ENCODE measurements around the gene RNGTT. TPM values are rescaled to one million over a fixed set of nuclear protein-coding genes. Genes with fewer than 3 reads are reported as not detected.

The RNGTT gene
- total and polyA plus RNA-seq, 10 of the 15 experiments (the other 5 are each of a cell fraction or from before 2014, with no cell fraction given) = 7.7 to 30.4 (median 22.2) TPM

DNA sequence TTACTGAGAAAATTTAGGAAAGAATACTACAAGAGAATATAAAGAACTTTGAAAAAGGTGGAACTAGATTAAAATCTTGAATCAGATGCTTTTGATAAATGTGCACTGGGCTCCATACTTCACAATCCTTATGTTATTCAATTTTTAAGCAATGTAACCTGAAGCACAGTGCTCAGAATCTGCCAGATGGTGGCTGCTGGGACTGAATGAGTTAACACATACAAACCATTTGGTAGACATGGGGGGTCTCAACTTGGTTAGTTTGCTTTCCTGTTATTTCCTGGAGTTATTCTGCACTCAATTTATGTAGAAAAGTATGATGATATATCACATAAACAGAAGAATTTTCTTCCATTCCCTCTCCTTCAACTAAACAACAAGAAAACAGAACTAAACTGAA lies 326.5 kb downstream of the RNGTT start:
- no peak overlapping the region for H3K4me3 ChIP-seq
- H2AFZ ChIP-seq (ENCODE audit: control insufficient read depth, low read depth, low read length) = no peak overlapping the region
- in situ Hi-C loops (cut with MboI) = no loop called here
- H3K27ac ChIP-seq (ENCODE audit: control insufficient read depth, insufficient read depth) = no peak overlapping the region
- TF ChIP-seq, protein P1, sequence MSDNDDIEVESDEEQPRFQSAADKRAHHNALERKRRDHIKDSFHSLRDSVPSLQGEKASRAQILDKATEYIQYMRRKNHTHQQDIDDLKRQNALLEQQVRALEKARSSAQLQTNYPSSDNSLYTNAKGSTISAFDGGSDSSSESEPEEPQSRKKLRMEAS (IDR thresholded peaks at IDR 0.05; ENCODE audit: low read depth, low read length) = no peak
- TF ChIP-seq SREBF2 (IDR thresholded peaks at IDR 0.05; ENCODE audit: low read length) (no peak), TAF1 (IDR thresholded peaks at IDR 0.05; ENCODE audit: borderline replicate concordance, low read depth, low read length) (no peak), YBX1 (IDR thresholded peaks at IDR 0.05) (no peak), ZNF207 (IDR thresholded peaks at IDR 0.05; ENCODE audit: borderline replicate concordance) (no peak)
- TF ChIP-seq, protein P2, sequence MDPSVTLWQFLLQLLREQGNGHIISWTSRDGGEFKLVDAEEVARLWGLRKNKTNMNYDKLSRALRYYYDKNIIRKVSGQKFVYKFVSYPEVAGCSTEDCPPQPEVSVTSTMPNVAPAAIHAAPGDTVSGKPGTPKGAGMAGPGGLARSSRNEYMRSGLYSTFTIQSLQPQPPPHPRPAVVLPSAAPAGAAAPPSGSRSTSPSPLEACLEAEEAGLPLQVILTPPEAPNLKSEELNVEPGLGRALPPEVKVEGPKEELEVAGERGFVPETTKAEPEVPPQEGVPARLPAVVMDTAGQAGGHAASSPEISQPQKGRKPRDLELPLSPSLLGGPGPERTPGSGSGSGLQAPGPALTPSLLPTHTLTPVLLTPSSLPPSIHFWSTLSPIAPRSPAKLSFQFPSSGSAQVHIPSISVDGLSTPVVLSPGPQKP (IDR thresholded peaks at IDR 0.05; ENCODE audit: low read depth, low read length) = no peak
- H3K27me3 ChIP-seq (replicated peaks in 1 of 2; ENCODE audit: control insufficient read depth in 2 of 2, insufficient read depth in 2 of 2, low read length in 1 of 2) = no peaks in the 10 kb centered on the region
- DNase-seq (ENCODE audit: low read depth, low spot score) = no peak
- H4K20me1 ChIP-seq (ENCODE audit: control insufficient read depth, insufficient read depth) = no peaks in the 10 kb centered on the region
- no peaks in the 10 kb centered on the region for H3K9me3 ChIP-seq (replicated peaks; ENCODE audit: control insufficient read depth, insufficient read depth, low read length)
- FAIRE-seq = no peak
- H3K4me1 ChIP-seq (ENCODE audit: control insufficient read depth, insufficient read depth, low read length) = peaks cover 1% of the 10 kb centered on the region
- intact Hi-C loops (cut with micrococcal nuclease; ENCODE audit: unreplicated experiment) = loop anchor here (10.0 kb wide), 1 partner anchor 472 kb away; the partner anchor contains the start of gene CNR1
- RAD21 ChIA-PET (ENCODE audit: unreplicated experiment) = no interaction called here
- no peak overlapping the region for H3K4me2 ChIP-seq (ENCODE audit: control insufficient read depth, insufficient read depth)
- H3K79me2 ChIP-seq (ENCODE audit: control insufficient read depth, insufficient read depth, low read length) = no peaks in the 10 kb centered on the region
- CTCF ChIA-PET = no interaction called here
- SMC1A ChIA-PET (ENCODE audit: uncharacterized antibody, unreplicated experiment) = no interaction called here
- H3K9ac ChIP-seq (ENCODE audit: control insufficient read depth, insufficient read depth, low read length) = no peak overlapping the region
- POLR2A ChIA-PET = no interaction called here
- ATAC-seq = no peak
- no TSS peak for BruUV-seq (replicated peaks)
- no peaks in the 10 kb centered on the region for H3K36me3 ChIP-seq (ENCODE audit: control insufficient read depth in 2 of 2, insufficient read depth in 2 of 2, low read length in 1 of 2)

DNA sequence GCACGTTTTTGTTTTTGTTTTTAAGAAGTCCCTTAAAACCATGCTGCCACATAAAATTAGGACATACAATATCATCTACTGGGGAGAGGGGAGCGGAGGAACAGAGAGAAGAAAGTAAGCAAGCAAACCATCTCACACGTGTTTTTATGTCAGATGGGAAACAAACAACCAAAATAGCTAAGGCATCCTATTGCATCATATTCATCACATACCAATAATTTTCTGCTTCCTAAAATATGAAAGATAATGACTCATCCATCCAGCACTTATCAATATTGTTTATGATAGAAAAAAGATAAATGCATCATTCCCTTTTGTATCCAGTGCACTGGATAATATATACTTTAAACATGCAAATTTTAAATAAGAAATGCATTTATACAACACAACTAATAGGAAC lies 329.6 kb downstream of the RNGTT start:
- intact Hi-C loops (cut with micrococcal nuclease; ENCODE audit: unreplicated experiment) = loop anchor here (10.0 kb wide), 1 partner anchor 469 kb away; the partner anchor contains the start of gene CNR1
- ChIA-PET SMC1A (ENCODE audit: uncharacterized antibody, unreplicated experiment) (interaction anchor here (1.3 to 1.4 kb wide), 2 partner anchors 8 to 19 kb away, joined by 3 to 5 read pairs; no protein-coding TSS in a partner anchor), POLR2A (no interaction called here), CTCF (interaction anchor here (0.7 kb wide), 1 partner anchor 27 kb away, joined by 3 read pairs; no protein-coding TSS in a partner anchor), RAD21 (ENCODE audit: unreplicated experiment) (interaction anchor here (1.2 to 1.8 kb wide), 3 partner anchors 8 to 141 kb away, joined by 3 to 5 read pairs (median 4); no protein-coding TSS in a partner anchor)
- in situ Hi-C loops (cut with MboI) = no loop called here
- Histone ChIP-seq H3K27ac (ENCODE audit: control insufficient read depth, insufficient read depth) (no peak overlapping the region), H3K4me3 (no peak overlapping the region), H3K9me3 (replicated peaks; ENCODE audit: control insufficient read depth, insufficient read depth, low read length) (no peaks in the 10 kb centered on the region; the same call in 2 of the 3 replicates), H4K20me1 (ENCODE audit: control insufficient read depth, insufficient read depth) (no peaks in the 10 kb centered on the region), H2AFZ (ENCODE audit: control insufficient read depth, low read depth, low read length) (no peak overlapping the region), H3K9ac (ENCODE audit: control insufficient read depth, insufficient read depth, low read length) (no peak overlapping the region), H3K79me2 (ENCODE audit: control insufficient read depth, insufficient read depth, low read length) (no peaks in the 10 kb centered on the region), H3K4me1 (ENCODE audit: control insufficient read depth, insufficient read depth, low read length) (peaks cover 7% of the 10 kb centered on the region; the same call in 1 of the 2 replicates), H3K27me3 (replicated peaks in 1 of 2; ENCODE audit: control insufficient read depth in 2 of 2, insufficient read depth in 2 of 2, low read length in 1 of 2) (no peaks in the 10 kb centered on the region), H3K4me2 (ENCODE audit: control insufficient read depth, insufficient read depth) (no peak overlapping the region), H3K36me3 (ENCODE audit: control insufficient read depth in 2 of 2, insufficient read depth in 2 of 2, low read length in 1 of 2) (no peaks in the 10 kb centered on the region)
- FAIRE-seq (no peak), DNase-seq (ENCODE audit: low read depth, low spot score) (no peak), ATAC-seq (no peak)
- 75% methylated on average over 3 of the region's 3 CpGs for WGBS (ENCODE audit: insufficient coverage, insufficient replicate concordance, low lambda C conversion rate, missing lambda C conversion rate)
- BruUV-seq (replicated peaks) = no TSS peak
- TF ChIP-seq CEBPZ (IDR thresholded peaks at IDR 0.05; ENCODE audit: low read depth, low read length) (no peak), TCF3 (IDR thresholded peaks at IDR 0.05; ENCODE audit: borderline replicate concordance, insufficient read depth, low read depth, low read length) (no peak)
